Ramos (cell line): ENCODE measurements around the gene PDE7B.

ENCODE experiments used
- in situ Hi-C: fragments of 300-500 bp; cut with MboI; formaldehyde crosslinking; loops from one replicate; pipeline ENCODE4 v1.14.3; 2022; ENCODE audit warnings: low sequenced_read_pairs; ENCODE audit not compliant: unreplicated experiment

The PDE7B gene

DNA sequence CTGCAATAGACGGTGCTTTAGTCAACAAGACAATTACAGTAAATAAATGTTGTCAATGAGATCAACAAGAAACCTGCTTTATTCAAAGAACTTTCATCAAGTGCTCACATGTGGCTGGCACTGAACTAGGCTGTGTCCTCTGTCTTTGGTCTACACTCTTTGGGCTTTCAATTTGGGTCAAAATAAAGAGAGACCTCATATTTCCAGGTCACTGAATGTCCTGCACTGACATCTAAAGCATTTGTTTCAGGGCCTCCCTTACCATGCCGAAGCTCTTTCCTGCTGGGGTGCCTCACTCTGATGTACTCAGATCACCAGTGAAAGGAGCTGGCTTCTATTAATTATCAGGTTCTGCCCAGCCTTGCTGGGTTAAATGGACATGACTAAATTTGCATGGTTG, 32.0 kb downstream of the PDE7B start:
- in situ Hi-C loops = no loop called here

DNA sequence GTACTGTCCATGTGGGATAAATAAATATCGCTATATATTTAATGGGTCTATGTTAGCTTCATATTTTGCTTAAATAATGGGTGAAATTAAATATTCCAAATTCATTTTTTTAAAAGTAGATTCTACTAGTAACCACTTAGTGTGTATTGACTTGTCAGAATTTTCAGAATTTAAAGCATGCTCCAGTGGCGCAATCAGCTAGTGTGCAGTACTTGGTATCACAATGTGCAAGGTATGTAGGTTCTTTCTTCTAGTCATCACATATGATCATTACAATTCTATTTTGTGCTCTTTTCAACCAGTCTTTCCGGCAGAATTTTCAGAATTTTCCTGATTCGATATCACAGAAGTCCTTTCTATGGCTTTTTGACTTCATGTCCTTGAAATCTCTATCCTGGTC, 32.6 kb downstream of the PDE7B start:
- in situ Hi-C loops = no loop called here

DNA sequence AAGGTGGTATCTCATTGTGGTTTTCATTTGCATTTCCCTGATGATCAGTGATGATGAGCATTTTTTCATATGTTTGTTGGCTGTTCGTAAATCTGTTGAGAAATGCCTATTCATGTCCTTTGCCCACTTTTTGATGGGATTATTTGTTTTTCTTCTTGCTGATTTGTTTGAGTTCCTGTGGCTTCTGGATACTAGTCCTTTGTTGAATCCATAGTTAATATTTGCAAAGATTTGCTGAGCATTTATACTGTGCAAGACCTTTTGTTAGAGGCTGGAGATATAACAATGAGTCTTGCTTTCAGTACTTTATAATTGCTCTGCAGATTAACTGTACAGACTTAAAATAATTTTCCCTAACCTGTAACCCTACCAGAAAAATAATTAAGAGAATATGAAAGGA, 35.6 kb downstream of the PDE7B start:
- in situ Hi-C loops = no loop called here

DNA sequence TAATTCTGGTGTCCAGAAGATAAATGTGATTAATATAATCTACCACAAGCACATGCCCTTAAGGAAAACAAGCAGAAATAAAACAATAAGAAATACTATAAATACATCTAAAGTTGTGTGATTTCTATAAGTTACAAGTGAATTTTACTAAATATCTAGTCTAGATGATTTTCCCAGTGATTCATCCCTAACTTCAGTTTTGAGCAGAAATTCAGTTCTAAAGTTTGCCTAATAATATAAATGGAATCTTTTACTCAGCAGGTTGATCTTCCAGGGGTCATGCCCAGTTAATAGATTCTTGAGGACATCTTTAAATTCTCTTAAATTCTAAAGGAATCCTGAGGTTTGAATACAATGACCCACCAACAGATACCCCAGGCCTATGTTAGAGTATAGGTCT, 37.3 kb downstream of the PDE7B start:
- in situ Hi-C loops = no loop called here

DNA sequence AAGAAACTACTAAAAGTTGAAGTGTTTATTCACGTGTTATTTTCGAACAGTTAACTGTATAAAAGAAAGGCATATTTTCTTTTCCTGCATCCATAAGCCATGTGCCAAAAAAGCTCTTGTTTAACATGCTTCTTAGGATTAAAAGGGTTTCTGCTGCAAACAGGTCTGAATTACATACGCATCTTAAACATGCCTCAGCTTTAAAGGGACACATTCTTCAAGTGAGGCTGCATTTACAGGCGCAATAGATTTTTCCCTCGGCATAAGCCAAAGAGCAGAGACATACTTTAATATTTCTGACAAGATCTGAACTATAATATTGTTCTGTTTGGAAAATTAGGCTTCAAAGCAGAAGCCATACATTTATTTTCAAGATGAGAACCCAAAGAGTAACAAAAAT, 39.4 kb downstream of the PDE7B start:
- in situ Hi-C loops = no loop called here

DNA sequence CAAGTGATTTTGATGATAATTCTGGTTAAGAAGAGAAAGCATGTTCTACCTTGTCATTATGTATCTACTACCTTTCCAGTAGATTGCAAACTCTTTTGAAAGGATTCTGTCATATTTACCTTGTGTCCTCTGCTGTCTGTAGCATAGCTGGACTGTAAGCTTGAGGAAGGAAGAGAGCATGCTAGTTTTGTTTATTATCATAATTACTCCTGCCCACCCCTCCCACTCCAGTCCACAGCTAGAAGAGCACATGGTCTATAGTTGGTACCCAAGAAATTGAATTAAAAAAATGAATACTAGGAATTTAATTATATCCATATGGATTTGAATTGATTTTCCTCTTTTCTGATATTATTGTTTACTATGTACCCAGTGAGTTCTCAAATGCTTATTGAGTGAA, 40.2 kb downstream of the PDE7B start:
- in situ Hi-C loops = no loop called here

DNA sequence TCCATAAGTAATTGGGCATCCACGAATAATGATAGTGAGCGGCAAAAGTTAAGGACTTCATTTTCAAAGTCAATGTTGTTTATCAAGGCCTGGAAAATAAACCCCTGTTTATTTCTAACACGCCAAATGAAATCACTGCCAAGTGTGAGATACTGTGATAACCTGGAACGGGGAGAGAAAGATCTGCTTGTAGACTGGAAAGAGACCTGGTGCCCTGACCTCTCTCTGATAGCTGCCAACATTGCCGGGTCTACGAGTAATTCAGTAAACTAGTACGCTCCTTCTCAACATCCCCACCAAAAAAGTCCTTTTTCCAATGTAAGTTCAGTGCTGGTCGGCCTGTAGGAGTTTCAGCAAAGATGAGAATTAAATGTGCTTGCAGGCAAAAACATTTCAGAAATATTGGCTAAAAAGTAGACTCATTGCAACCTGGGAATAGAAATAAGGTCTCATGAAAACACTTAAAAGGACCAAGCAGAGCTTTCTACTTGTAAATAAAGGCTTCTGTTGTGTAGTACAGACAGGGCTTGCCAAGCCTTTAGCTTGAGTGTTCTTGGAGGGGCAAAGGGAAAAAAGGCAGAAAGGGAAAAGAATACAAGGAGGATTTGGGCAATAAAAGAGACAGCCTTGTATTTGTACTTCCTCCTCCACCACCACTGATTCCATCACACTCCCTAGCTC, 43.9 kb downstream of the PDE7B start:
- in situ Hi-C loops = no loop called here

DNA sequence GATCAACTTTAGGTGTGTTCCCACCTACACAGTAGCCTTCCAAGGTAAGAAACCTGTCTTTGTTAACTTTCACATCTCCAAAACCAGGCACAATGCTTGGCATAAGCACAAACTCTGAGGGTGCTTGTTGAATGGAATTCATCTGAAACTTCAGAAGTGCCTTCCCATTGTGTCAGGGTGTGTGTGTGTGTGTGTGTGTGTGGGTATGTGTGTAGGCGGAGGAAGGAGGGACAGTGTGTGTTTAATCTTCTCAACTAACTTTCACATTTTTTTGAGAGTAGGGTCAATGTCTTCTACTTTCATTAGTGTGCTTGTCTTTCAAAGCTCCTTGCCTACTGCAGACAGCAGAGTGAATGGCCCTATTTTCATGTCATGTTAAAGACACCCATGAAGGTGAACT, 45.6 kb downstream of the PDE7B start:
- in situ Hi-C loops = no loop called here

DNA sequence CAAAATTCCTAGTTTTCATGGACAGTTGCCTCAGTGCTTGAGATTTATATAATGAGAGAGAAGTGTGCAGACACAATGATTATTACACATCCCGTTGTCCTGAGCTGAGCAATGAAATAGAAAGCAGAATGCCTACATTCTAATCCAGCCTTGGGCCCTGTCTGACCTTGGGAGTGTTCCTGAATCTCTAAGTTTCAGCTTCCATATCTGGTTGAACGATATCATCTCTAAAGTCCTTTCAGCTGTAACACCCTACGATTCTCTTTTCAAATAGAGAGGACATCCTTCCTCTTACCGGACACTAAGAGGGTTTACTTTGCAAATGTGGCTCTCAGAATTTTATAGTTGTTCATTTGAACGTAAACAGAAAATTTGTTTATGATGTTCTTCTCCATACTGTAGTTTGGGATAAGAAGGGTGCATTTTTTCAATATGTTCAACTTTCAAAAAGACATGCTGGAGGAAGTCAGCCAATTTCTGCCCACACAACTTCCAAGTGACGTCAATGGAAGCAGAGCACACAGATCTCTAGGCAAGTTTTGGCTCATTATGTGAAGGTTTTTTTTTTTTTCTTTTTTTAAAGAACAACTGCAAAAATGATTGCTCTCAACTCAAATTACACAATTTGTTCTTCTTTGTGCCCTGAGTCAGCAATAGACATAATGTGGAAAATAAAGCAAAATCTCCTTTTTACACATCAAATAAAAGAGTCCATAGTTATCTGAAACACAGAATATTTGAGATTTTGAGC, 50.4 kb downstream of the PDE7B start:
- in situ Hi-C loops = no loop called here

DNA sequence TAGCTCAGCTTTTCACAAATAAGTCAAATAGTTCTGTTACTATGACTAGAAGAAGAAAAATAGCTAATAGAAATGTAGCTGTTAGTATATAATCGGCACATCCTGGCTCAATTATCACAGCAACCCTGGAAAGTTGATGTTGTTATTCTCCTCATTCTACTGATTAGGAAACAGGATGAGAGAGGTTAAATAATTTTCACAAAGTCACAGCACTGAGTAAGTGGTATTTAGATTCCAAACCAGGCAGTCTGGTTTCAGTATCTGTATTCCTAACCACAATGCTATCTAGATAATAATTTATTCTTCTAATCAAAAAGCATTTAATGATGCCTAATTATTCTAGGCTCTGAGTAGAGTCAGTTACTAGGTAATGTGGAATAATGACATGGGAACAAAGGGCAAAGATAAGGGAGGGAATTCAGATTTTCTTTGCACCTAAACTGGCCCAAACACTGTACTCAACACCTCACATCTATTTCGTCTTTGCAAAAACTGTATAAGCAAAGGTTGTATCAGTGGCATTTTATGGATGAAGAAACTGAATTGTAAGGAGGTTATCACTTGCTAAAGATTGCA, 51.3 kb downstream of the PDE7B start:
- in situ Hi-C loops = no loop called here

DNA sequence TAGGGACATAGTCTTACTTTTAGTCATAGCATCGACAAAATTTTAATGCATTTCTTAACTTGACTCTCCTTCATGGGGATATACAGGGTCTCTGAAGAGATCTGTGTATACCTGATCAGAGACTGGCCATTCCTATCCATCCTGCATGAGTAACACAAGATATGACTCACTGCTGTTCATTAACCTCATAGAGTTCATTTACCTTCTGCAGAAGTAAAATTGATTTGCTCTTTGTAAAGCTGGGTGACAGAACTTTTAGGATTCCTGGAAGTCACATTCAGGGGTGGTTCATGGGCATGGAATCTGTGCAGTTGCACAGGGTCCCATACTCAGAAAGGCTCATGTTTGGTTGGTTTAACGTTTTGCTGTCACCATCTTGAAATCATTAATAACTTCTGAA, 53.2 kb downstream of the PDE7B start:
- in situ Hi-C loops = no loop called here

DNA sequence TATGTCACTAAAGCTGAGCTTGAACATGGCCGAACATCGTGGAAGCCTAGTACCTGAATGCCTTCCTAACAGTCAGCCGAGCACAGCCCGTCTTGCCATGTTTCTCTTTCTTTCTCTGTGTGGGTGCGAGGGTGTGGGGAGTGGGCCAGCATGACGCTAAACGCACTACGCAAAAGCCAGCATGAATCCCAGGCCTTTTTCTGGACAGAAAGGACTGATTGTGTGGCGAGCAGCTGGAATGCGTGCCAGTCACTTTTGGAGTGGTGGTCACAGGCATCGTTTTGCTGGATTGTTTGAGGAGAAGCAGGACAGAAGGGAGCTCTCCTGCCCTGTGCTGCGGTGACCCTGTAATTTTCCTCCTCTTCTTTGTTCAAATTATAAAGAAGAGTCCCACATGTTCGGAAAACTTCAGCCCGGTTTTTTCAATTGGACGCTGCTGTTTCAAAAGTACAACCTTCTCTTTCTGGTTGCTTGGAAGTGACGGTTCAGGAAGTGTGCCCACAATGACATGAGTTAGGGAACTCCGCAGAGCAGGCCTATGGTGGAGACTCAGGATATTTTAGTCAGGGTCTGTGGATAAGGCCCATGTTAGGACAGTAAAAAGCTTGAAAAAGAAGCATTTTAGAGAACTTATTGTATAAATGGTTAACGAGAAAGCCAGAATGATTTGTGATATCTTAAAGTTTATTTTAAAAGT, 54.3 kb downstream of the PDE7B start:
- in situ Hi-C loops = no loop called here

DNA sequence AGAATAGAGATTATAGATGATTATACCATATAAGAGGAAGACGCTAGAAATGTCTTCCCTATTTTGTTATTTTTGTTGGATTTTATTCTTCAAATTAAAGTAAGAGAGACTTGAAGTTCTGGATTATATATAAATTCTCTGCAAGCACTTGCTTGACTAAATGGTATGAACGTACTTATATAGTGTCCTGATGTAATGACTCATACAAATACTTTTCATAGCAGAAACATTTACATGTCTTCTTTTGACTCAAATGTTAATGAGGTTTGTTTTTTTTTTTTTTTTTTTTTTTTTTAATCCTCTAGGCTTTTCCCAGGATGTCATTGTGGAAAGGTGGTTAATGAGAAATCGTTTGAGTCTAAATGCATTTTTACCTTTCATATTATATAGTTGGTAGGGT, 55.0 kb downstream of the PDE7B start:
- in situ Hi-C loops = no loop called here

DNA sequence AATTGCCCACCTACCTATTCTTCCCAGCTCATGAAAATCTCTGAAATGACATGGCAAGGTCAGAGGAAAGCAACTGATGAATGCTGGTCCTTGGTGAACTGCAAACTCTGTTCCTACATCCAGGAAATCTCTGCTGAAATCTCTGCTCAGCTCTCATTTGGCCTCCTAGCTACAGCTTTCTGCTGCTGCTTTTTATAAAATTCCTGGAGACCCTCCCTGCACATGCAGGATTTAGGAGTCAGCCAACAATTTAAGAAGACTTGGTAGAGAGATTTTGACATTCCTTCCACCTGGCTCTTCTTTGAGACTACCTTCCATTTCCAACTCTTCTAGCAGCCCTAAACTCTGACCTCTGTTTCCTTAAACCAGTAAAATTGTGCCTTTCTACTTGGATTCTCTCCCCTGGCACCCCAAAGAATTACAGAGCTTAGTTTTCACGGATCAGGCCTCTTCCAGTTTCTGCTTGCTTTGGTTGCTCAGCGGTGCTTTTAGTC, 55.5 kb downstream of the PDE7B start:
- in situ Hi-C loops = no loop called here

DNA sequence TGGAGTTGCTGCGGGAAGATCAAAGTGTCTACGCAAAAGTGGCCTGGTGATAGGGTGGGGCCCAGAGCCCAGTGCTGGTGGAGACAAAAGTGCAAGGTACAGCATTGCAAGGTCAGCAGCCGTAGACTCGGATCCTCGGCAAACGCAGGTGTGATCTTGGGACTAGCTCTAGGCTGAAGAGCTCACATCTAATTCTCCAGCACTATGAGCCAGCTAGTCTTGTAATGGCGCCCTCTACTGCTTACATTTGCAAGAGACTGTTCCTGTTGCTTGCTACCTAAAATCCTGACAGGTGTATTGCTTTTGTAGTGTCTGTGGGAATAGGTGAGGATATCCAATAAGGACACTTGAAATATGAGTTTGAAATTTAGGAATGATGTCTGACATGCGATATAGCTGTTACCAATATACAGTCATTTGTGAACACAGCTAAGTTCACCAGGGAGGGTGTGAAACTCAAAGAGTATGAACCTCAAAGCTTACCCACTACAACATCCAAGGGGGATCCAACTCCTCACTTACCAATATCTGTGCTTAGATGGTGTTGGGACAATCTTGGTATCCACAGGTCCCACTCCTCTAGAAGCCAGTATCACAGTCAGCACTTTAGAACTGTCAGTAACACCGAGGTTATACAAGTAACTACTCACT, 58.4 kb downstream of the PDE7B start:
- in situ Hi-C loops = no loop called here

DNA sequence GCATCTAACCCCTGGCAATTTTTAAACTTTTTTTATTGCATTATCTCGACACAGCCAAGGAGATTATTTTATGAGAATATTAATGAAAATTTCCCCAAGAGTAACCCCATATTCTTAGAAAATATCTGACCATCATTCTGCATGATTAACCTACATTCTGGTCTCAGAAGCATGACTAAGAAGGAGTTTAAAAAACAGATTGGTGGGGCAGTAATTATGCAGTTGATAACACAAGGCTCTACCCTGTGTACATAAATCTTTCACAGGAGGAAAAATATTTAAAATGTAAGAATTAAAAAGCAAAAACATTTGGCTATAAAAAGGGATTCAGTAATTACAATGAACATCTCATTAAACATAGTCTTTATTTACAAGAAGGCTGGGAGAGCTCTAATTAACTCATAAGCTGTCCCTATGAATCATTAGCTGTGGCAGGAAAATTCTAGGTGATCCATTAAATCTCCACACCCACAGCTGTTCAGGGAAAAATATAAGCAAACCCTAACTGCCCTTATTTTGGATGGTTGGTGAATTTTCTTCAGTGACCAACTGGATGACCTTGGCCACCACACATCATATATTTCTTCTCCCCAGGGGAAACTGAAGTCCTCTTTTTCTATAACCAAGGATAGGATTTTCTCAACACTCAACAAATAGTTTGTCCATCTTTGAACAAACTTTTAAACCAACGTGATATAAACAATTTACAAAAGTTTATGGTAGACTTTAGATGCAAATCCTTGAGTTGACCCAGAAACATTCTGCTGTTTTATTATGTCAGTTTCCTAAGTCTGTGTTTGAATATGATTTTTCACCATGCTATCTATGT, 59.5 kb downstream of the PDE7B start:
- in situ Hi-C loops = no loop called here

DNA sequence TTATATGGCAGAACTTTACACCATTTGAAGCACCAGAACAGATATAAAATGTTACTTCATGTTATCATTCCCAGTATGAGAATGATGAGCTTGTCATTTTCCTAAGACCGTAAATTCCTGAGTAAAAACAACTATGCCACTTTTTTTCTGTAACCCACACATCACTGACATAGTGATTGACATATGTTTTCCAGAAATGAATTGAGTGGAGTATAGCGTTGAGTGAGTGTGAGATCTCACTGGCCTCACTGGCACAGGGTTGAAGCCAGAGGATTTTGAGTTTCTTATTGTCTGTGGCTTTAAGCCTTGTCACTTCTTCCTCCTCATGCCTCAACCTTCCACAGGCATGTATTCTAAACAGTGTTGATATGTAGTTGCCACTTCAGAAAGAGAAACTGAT, 62.3 kb downstream of the PDE7B start:
- in situ Hi-C loops = no loop called here

DNA sequence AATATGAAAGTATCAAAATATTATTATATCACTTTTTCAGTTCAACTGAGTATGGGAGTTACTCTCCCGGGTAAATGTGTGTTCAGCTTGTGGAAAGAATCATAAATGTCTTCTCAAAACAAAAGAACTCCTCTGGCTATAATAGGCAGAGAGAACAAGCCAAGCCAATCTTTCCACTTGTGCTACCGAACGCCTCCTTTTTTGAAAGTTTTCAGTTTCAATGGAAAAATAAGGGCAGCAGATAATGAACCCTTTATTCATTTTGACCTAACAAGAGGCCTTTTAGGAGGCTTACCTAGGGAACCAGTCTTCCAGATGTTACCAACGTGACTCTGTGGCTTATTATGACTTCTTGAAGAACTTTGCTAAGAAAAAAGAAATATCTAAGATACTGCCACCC, 67.5 kb downstream of the PDE7B start:
- in situ Hi-C loops = no loop called here

DNA sequence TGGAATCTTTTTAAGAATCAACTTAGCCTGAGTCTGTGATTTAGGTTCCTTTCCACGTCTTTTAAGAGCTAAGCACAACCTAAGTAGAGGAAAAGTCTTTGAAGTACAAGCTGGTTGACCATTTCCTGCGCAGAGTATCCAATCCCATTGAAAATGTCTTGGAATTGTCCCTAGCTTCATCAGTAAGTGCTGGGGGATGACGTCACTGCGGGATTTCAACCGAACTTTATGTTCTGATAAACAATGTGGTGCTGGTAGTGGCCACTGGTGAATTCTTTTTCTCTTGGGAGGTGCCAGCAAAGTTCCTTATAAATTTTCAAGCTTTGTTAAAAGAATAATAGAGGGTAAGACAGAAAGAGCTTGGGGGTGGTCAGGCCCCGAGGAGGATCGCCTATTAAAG, 69.2 kb downstream of the PDE7B start:
- in situ Hi-C loops = no loop called here

DNA sequence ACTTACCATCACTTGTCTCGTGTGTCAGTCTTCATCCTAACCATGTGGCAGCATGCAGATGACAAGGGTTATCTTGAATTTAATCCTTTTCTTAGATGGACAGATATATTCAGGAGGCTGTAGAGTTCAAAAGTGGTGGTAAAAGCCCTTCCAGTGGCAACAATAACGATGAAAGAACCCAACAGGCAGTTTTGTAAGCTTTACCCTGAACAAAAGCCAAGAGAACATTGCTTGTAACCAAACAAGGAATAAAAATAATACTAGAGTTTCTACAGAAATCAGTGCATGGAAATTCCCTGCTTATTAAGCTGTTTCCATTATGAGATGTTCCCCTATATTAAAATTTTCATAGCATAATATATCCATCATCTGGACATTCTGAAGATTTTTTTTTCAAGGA, 69.7 kb downstream of the PDE7B start:
- in situ Hi-C loops = no loop called here
